OCI-LY7 (cell line): Measurements from ENCODE around the gene CASP8. TPM values are rescaled to one million over a fixed set of nuclear protein-coding genes. Genes with fewer than 3 reads are reported as not detected.

Experiments used
- BruUV-seq: library from RNA; stranded (reverse); fragments of 400-500 nt; replicated peaks from 2 replicates; lab custom pipeline; 2021; lab: Mats Ljungman, UMichigan
- CTCF ChIA-PET: fragments of 300-600 bp; sonication (Branson Sonifier 250); formaldehyde crosslinking; loops from one replicate; lab custom pipeline; 2022; ENCODE audit warnings: antibody characterized with exemption; ENCODE audit not compliant: unreplicated experiment; lab: Charles Lee
- POLR2A ChIA-PET: fragments of 300-600 bp; sonication (Branson Sonifier 250); formaldehyde crosslinking; loops from one replicate; lab custom pipeline; 2022; ENCODE audit warnings: antibody characterized with exemption; lab: Charles Lee
- DNase-seq: peaks from one replicate; pipeline ENCODE4 v3.0.0-alpha.2; 2015; ENCODE audit warnings: low spot score
- H2AFZ ChIP-seq: fragments of 200-600 bp; sonication (generic), shearing (Covaris generic); 2 replicates; pipeline ENCODE4 v1.6.1; 2014; ENCODE audit warnings: mild to moderate bottlenecking, antibody characterized with exemption, low read length, moderate library complexity
- H3K27ac ChIP-seq: fragments of 200-600 bp; sonication (generic); 2 replicates; pipeline ENCODE4 v1.5.1; 2014; ENCODE audit warnings: mixed run types, low read depth, mild to moderate bottlenecking, moderate library complexity, low read length, inconsistent platforms; ENCODE audit not compliant: poor library complexity, severe bottlenecking
- H3K36me3 ChIP-seq: fragments of 200-600 bp; sonication (generic); 2 replicates; pipeline ENCODE4 v1.6.1; 2014; ENCODE audit warnings: mild to moderate bottlenecking, antibody characterized with exemption, low read length, moderate library complexity, mixed read lengths; ENCODE audit not compliant: insufficient read depth
- H3K4me1 ChIP-seq: fragments of 200-600 bp; sonication (generic); 2 replicates; pipeline ENCODE4 v1.5.1; 2014; ENCODE audit warnings: mild to moderate bottlenecking, low read length; ENCODE audit not compliant: insufficient read depth, poor library complexity, severe bottlenecking
- H3K4me2 ChIP-seq: fragments of 200-600 bp; sonication (generic); 2 replicates; pipeline ENCODE4 v1.6.1; 2014; ENCODE audit warnings: mild to moderate bottlenecking, low read length
- H3K4me3 ChIP-seq: fragments of 200-600 bp; sonication (generic); 2 replicates; pipeline ENCODE4 v1.5.1; 2014; ENCODE audit warnings: mild to moderate bottlenecking, low read depth, low read length; ENCODE audit not compliant: poor library complexity, severe bottlenecking
- H3K79me2 ChIP-seq: fragments of 200-600 bp; sonication (generic); 2 replicates; pipeline ENCODE4 v1.6.1; 2016; ENCODE audit warnings: low read depth, mild to moderate bottlenecking, low read length, moderate library complexity, mixed read lengths; ENCODE audit not compliant: insufficient read depth
- H3K9me2 ChIP-seq: fragments of 200-600 bp; sonication (generic); 2 replicates; pipeline ENCODE4 v1.6.1; 2016; ENCODE audit warnings: mild to moderate bottlenecking, low read length, mixed read lengths; ENCODE audit not compliant: insufficient read depth
- H3K9me3 ChIP-seq: fragments of 200-600 bp; sonication (generic); 2 replicates; pipeline ENCODE4 v1.6.1; 2014; ENCODE audit warnings: mild to moderate bottlenecking, mixed run types, low read length, mixed read lengths
- H4K20me1 ChIP-seq: fragments of 200-600 bp; sonication (generic); 2 replicates; pipeline ENCODE4 v1.6.1; 2014; ENCODE audit warnings: mild to moderate bottlenecking, antibody characterized with exemption, low read length, moderate library complexity, mixed read lengths; ENCODE audit not compliant: insufficient read depth
- EZH2phosphoT487 ChIP-seq: fragments of 200-600 bp; sonication (generic); IDR thresholded peaks from 2 replicates; pipeline ENCODE4 v1.6.1; 2018; ENCODE audit warnings: low read depth, borderline replicate concordance, mild to moderate bottlenecking, mixed run types, antibody characterized with exemption, low read length, moderate library complexity, mixed read lengths
- intact Hi-C: fragments of 100-400 bp; cut with micrococcal nuclease; formaldehyde crosslinking; loops from one replicate; pipeline ENCODE4 v1.10.0; 2022; ENCODE audit not compliant: unreplicated experiment
- total RNA-seq, 2 experiments: library from RNA; depleted of rRNA in 1 of 2; stranded (reverse); fragments of >200 nt in 1 of 2; shearing (Covaris generic) in 1 of 2; gene quantifications; 2 replicates each; pipeline ENCODE4 v1.2.3, GENCODE V29; 2014 to 2022
- TF ChIP-seq, protein P1 (sequence below): fragments of 200-600 bp; sonication (generic); conservative IDR thresholded peaks from 2 replicates; pipeline ENCODE4 v1.5.1; 2014; ENCODE audit warnings: mild to moderate bottlenecking, antibody characterized with exemption, low read length, moderate library complexity, mixed read lengths

CASP8 gene
- total RNA-seq, 2 experiments from 2014 or later: 32.4 to 34.7 TPM

DNA sequence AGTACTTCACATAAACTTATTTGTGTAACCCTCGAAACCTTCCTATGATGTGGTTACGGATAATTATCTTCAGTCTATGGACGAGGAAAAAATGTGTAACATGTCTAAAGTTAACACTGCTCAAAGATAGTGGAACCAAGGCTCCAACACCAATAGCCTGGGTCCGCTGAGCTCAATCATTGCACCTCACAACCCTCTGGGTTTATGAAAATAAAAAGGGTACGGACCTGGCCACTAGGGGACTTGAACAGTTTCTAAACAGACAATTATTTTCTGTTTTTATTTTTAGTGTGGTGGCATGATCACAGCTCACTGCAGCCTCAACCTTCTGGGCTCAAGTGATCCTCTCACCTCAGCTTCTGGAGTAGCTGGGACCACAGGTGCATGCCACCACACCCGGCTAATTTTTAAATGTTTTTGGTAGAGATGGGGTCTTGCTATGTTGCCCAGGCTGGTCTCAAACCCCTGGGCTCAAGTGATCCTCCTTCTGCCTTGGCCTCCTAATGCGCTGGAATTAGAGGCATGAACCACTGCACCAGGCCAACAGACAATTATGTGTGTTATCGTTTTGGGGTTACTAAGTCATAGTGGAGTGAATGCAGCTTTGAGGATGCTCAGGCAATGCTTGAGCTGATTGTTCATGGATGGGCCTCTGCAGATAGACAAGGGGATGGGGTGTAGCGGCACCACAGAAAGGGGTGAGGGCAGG is 10.1 kb downstream of the CASP8 start:
- H3K4me2 ChIP-seq: no peak overlapping the region
- ChIA-PET CTCF (no interaction called here), POLR2A (interaction anchor here (0.7 to 1.5 kb wide), 2 partner anchors 10 to 15 kb away, joined by 3 read pairs; partner anchors contain the start of gene CASP8)
- H3K36me3 ChIP-seq: peaks cover 87% of the 10 kb centered on the region
- H3K9me2 ChIP-seq: no peaks in the 10 kb centered on the region
- H2AFZ ChIP-seq: no peak overlapping the region
- H3K27ac ChIP-seq: no peak overlapping the region
- no peaks in the 10 kb centered on the region for H3K9me3 ChIP-seq
- no peak for DNase-seq
- H3K4me3 ChIP-seq: no peak overlapping the region
- no TSS peak for BruUV-seq
- no peaks in the 10 kb centered on the region for H3K4me1 ChIP-seq
- peaks cover under 1% of the 10 kb centered on the region; the same call in 1 of the 2 replicates for H3K79me2 ChIP-seq
- intact Hi-C loops: no loop called here
- TF ChIP-seq, protein P1, sequence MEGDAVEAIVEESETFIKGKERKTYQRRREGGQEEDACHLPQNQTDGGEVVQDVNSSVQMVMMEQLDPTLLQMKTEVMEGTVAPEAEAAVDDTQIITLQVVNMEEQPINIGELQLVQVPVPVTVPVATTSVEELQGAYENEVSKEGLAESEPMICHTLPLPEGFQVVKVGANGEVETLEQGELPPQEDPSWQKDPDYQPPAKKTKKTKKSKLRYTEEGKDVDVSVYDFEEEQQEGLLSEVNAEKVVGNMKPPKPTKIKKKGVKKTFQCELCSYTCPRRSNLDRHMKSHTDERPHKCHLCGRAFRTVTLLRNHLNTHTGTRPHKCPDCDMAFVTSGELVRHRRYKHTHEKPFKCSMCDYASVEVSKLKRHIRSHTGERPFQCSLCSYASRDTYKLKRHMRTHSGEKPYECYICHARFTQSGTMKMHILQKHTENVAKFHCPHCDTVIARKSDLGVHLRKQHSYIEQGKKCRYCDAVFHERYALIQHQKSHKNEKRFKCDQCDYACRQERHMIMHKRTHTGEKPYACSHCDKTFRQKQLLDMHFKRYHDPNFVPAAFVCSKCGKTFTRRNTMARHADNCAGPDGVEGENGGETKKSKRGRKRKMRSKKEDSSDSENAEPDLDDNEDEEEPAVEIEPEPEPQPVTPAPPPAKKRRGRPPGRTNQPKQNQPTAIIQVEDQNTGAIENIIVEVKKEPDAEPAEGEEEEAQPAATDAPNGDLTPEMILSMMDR: 0 out of 2 replicates have a peak, but pooled peaks have one; percentile 29
- no peak for TF ChIP-seq EZH2phosphoT487
- H4K20me1 ChIP-seq: no peaks in the 10 kb centered on the region

GRCh38 chr2:201271917-201272316 is 11.6 kb downstream of the CASP8 start:
- no peaks in the 10 kb centered on the region for H4K20me1 ChIP-seq
- H3K4me1 ChIP-seq: no peaks in the 10 kb centered on the region
- no peak for TF ChIP-seq EZH2phosphoT487
- H3K79me2 ChIP-seq: no peaks in the 10 kb centered on the region
- no TSS peak for BruUV-seq
- intact Hi-C loops: no loop called here
- CTCF ChIA-PET: no interaction called here
- H3K4me3 ChIP-seq: no peak overlapping the region
- no peak for DNase-seq
- no peak overlapping the region for H3K27ac ChIP-seq
- peaks cover 93% of the 10 kb centered on the region for H3K36me3 ChIP-seq
- POLR2A ChIA-PET: no interaction called here
- no peak overlapping the region for H3K4me2 ChIP-seq
- H2AFZ ChIP-seq: no peak overlapping the region
- H3K9me3 ChIP-seq: no peaks in the 10 kb centered on the region
- H3K9me2 ChIP-seq: no peaks in the 10 kb centered on the region

GRCh38 chr2:201273330-201273983 is 13.1 kb downstream of the CASP8 start:
- Histone ChIP-seq H4K20me1 (no peaks in the 10 kb centered on the region), H3K4me1 (no peaks in the 10 kb centered on the region), H3K4me3 (no peak overlapping the region), H3K4me2 (no peak overlapping the region), H3K27ac (no peak overlapping the region), H3K9me3 (no peaks in the 10 kb centered on the region), H3K36me3 (peaks cover 93% of the 10 kb centered on the region), H2AFZ (no peak overlapping the region), H3K9me2 (no peaks in the 10 kb centered on the region), H3K79me2 (no peaks in the 10 kb centered on the region)
- ChIA-PET CTCF (no interaction called here), POLR2A (interaction anchor here (0.6 to 1.1 kb wide), 7 partner anchors 41 to 1861 kb away, joined by 3 to 4 read pairs (median 3); no protein-coding TSS in a partner anchor)
- TF ChIP-seq, protein P1: no peak
- no peak for TF ChIP-seq EZH2phosphoT487
- intact Hi-C loops: no loop called here
- DNase-seq: no peak
- BruUV-seq: no TSS peak
